ENCODE results near the gene VCAN. TPM values are rescaled to one million over a fixed set of nuclear protein-coding genes. Genes with fewer than 3 reads are reported as not detected.
A peak's percentile ranks its signal among the peaks of the same experiment; 100 is the strongest.

The VCAN gene
- total RNA-seq, 1 donor from 2014 or later = 341 TPM

- DNase-seq (ENCODE audit: extremely low spot score, unreplicated experiment) = no peak
- no peaks in the 10 kb centered on the region for H3K9me3 Mint-ChIP-seq
Measured at GRCh38 chr5:83475935-83476814, 4.6 kb downstream of the VCAN start.

GRCh38 chr5:83482961-83483360 is 11.4 kb downstream of the VCAN start:
- H3K27ac Mint-ChIP-seq = no peak overlapping the region
- DNase-seq (ENCODE audit: extremely low spot score, unreplicated experiment) = no peak
- TF ChIP-seq CTCF (conservative IDR thresholded peaks at IDR 0.05) = no peak
- peaks cover 47% of the 10 kb centered on the region for H3K36me3 Mint-ChIP-seq
- H3K9me3 Mint-ChIP-seq = no peaks in the 10 kb centered on the region
- H3K4me3 Mint-ChIP-seq = no peak overlapping the region
- H3K27me3 Mint-ChIP-seq = no peaks in the 10 kb centered on the region
- H3K4me1 Mint-ChIP-seq (ENCODE audit: unreplicated experiment) = no peaks in the 10 kb centered on the region

More at GRCh38 chr5:83475935-83476814, 4.6 kb downstream of the VCAN start:
- Mint-ChIP-seq H3K27ac (peak overlapping the region; percentile 5), H3K4me1 (ENCODE audit: unreplicated experiment) (peaks cover 20% of the 10 kb centered on the region), H3K36me3 (peaks cover 13% of the 10 kb centered on the region), H3K27me3 (peaks cover 22% of the 10 kb centered on the region), H3K4me3 (peak overlapping the region; percentile 99)
- TF ChIP-seq CTCF (conservative IDR thresholded peaks at IDR 0.05) = no peak

GRCh38 chr5:83484294-83484693 is 12.8 kb downstream of the VCAN start:
- no peaks in the 10 kb centered on the region for H3K9me3 Mint-ChIP-seq
- H3K27me3 Mint-ChIP-seq = no peaks in the 10 kb centered on the region
- peaks cover 44% of the 10 kb centered on the region for H3K36me3 Mint-ChIP-seq
- no peak for TF ChIP-seq CTCF (conservative IDR thresholded peaks at IDR 0.05)
- H3K4me3 Mint-ChIP-seq = no peak overlapping the region
- no peak for DNase-seq (ENCODE audit: extremely low spot score, unreplicated experiment)
- H3K27ac Mint-ChIP-seq = no peak overlapping the region
- peaks cover 3% of the 10 kb centered on the region for H3K4me1 Mint-ChIP-seq (ENCODE audit: unreplicated experiment)

- peaks cover 43% of the 10 kb centered on the region for H3K36me3 Mint-ChIP-seq
- H3K4me1 Mint-ChIP-seq (ENCODE audit: unreplicated experiment) = peaks cover 3% of the 10 kb centered on the region
- no peaks in the 10 kb centered on the region for H3K9me3 Mint-ChIP-seq
- DNase-seq (ENCODE audit: extremely low spot score, unreplicated experiment) = no peak
- H3K4me3 Mint-ChIP-seq = no peak overlapping the region
- H3K27me3 Mint-ChIP-seq = no peaks in the 10 kb centered on the region
- no peak overlapping the region for H3K27ac Mint-ChIP-seq
- TF ChIP-seq CTCF (conservative IDR thresholded peaks at IDR 0.05) = no peak
Measured at GRCh38 chr5:83485842-83486241, 14.3 kb downstream of the VCAN start.

- TF ChIP-seq CTCF (conservative IDR thresholded peaks at IDR 0.05) = no peak
- Mint-ChIP-seq H3K9me3 (no peaks in the 10 kb centered on the region), H3K4me1 (ENCODE audit: unreplicated experiment) (peaks cover 8% of the 10 kb centered on the region), H3K4me3 (no peak overlapping the region), H3K36me3 (peaks cover 48% of the 10 kb centered on the region), H3K27me3 (no peaks in the 10 kb centered on the region), H3K27ac (no peak overlapping the region)
- no peak for DNase-seq (ENCODE audit: extremely low spot score, unreplicated experiment)
Measured at GRCh38 chr5:83487155-83487554, 15.6 kb downstream of the VCAN start.

Data from type B pancreatic cell (in vitro differentiated cells).